Measurements from ENCODE around the gene SLC6A6. TPM values are rescaled to one million over a fixed set of nuclear protein-coding genes. Genes with fewer than 3 reads are reported as not detected.

Gene SLC6A6
- total RNA-seq, 4 donors from 2014 or later: 34.4 to 166 (median 55.2) TPM

DNA sequence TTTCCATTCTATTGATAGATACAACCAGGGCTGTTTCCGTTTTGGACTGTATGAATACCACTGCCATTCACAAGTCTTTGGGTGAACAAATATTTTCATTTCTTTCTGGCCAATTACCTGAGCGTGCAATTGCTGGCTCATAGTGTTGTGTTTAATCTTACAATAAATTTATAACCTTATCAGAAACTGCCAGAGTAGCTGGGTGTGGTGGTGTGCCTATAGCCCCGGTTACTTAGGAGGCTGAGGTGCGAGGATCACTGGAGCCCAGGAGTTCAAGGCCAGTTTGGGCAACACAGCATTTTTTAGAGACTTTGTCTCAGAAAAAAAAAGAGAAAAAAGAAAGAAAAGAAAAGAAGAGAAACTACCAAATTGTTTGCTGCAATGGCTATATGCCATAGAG is 5.4 kb upstream of the SLC6A6 start:
- no peak overlapping the region for H3K4me3 ChIP-seq (ENCODE audit: low read depth, poor library complexity, severe bottlenecking)
- WGBS, 2 donors: 76 to 82% methylated on average over 4 of the region's 4 CpGs
- no peak for DNase-seq (ENCODE audit: low spot score in 2 of 2)
- intact Hi-C loops (cut with DNase I; ENCODE audit: low total_unique reads): no loop called here
- TF ChIP-seq, protein P1, sequence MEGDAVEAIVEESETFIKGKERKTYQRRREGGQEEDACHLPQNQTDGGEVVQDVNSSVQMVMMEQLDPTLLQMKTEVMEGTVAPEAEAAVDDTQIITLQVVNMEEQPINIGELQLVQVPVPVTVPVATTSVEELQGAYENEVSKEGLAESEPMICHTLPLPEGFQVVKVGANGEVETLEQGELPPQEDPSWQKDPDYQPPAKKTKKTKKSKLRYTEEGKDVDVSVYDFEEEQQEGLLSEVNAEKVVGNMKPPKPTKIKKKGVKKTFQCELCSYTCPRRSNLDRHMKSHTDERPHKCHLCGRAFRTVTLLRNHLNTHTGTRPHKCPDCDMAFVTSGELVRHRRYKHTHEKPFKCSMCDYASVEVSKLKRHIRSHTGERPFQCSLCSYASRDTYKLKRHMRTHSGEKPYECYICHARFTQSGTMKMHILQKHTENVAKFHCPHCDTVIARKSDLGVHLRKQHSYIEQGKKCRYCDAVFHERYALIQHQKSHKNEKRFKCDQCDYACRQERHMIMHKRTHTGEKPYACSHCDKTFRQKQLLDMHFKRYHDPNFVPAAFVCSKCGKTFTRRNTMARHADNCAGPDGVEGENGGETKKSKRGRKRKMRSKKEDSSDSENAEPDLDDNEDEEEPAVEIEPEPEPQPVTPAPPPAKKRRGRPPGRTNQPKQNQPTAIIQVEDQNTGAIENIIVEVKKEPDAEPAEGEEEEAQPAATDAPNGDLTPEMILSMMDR (IDR thresholded peaks at IDR 0.05): no peak
- TF ChIP-seq POLR2A (IDR thresholded peaks at IDR 0.05): no peak

DNA sequence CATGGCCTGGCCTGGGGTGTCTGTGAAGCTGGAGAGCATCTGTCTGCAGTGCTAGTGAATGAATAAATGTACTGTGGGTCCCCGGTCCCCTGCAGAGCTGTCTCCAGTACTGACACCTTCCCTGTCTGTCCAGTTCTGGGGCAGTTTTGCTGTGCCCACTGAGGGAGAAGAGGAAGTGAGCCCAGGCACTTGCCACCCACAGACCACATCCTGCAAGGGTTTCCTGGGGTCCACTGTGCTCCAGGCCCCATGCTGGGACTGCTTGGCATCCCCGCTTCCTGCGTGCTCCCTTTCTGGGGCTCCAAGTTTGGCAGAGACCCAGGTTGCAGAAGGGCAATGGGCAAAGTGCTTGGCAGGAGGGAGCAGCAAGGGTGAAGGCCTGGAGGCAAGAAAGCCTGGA is 4.9 kb upstream of the SLC6A6 start:
- no peak for DNase-seq (ENCODE audit: low spot score in 2 of 2)
- TF ChIP-seq POLR2A (IDR thresholded peaks at IDR 0.05): no peak
- TF ChIP-seq, protein P1 (IDR thresholded peaks at IDR 0.05): no peak
- intact Hi-C loops (cut with DNase I; ENCODE audit: low total_unique reads): no loop called here
- 86 to 100% methylated on average over 2 to 3 of the region's 3 CpGs for WGBS, 2 donors
- no peak overlapping the region for H3K4me3 ChIP-seq (ENCODE audit: low read depth, poor library complexity, severe bottlenecking)

DNA sequence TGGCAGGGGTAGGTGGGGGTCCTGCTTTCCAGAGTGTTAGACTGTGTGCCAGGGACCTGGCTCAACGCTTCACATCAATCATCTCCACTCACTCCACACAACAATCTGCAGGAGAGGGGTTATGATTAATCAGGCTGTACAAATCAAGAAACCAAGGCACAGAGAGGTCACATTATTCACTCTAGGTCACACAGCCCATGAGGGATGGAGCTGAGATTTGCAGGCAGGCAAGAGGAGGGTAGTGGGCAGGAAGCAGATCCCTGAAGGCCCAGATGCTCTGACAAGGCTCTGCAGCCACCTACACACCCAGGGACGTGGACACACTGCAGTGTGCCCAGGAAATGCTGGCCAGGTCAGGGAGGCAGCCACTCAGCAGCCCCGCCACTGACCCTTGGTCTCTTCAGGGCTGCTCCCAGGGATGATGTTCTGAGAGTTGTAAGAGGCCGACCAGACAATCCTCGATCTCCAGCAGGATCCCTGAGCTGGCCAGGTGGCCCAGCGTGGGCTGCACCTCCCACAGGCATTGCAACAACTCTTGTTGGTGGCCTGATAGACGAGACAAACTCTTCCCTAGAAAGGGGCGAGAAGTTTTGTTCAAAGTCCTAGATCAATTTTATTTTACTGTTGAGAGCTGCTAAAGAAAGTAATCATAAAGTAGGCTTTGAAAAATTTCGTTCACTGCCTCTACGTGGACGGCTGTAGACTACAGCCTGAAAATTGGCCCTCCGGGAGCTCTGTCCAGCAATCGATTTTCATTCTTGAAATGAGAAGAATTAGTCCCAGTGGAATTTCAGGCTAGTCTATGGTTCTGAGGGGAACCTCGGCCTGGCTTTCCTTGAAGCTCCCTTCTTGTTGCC is 4.2 kb upstream of the SLC6A6 start:
- intact Hi-C loops (cut with DNase I; ENCODE audit: low total_unique reads): no loop called here
- WGBS, 2 donors: 80 to 84% methylated on average over 14 of the region's 14 CpGs

DNA sequence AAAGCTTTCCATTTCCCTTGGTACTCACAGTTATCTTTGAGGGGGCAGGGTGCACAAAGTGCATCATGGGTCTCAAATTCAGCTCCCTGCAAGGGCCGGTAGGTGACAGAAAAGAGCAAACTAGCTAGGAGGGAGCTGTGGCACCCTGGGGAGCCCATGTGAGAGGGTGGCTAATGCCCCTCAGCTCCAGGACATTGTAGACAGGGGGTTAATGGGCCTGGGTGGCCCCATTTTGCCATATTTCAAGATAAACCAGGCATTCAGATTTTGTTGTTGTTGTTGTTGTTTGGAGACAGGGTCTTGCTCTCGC is 3.7 kb upstream of the SLC6A6 start:
- WGBS, 2 donors: 83 to 84% methylated on average over 2 of the region's 2 CpGs
- DNase-seq (ENCODE audit: low spot score in 2 of 2): no peak
- no peak overlapping the region for H3K4me3 ChIP-seq (ENCODE audit: low read depth, poor library complexity, severe bottlenecking)
- intact Hi-C loops (cut with DNase I; ENCODE audit: low total_unique reads): no loop called here
- no peak for TF ChIP-seq POLR2A (IDR thresholded peaks at IDR 0.05)

More for the DNA sequence above, 4.2 kb upstream of the SLC6A6 start:
- TF ChIP-seq POLR2A (IDR thresholded peaks at IDR 0.05): no peak
- TF ChIP-seq, protein P1 (IDR thresholded peaks at IDR 0.05): no peak
- no peak for DNase-seq (ENCODE audit: low spot score in 2 of 2)
- H3K4me3 ChIP-seq (ENCODE audit: low read depth, poor library complexity, severe bottlenecking): no peak overlapping the region

DNA sequence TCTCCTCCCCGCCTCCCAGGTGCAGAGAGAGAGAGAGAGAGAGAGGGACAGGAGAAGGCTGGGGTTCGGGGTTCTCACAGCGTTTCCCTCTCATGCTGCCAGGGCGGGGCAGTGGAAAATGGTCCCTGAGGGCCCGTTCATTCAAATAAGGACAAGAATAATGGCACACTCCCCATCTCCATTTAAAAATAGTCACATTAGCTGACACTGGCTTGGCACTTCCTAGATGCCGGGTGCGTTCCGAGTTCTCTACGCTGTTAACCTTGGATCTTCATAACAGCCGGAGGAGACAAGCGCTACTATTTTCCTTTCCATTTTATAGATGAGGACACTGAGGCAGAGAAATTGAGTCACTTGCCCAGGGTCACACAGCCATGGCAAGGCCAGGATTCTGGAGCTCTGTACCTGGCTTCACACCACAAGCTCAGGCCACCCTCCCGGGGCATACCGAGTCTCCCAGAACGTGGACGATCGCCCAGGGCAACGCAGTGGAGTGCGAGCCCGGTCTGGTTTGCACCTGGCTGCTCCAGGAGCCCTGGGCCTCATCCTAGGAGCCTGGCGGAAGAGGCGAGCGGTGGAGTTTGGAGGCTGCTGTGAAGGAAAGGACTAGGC is 608 bp upstream of the SLC6A6 start:
- intact Hi-C loops (cut with DNase I; ENCODE audit: low total_unique reads): no loop called here
- no peak for DNase-seq (ENCODE audit: low spot score in 2 of 2)
- TF ChIP-seq, protein P1 (IDR thresholded peaks at IDR 0.05): no peak
- no peak for TF ChIP-seq POLR2A (IDR thresholded peaks at IDR 0.05)
- no peak overlapping the region for H3K4me3 ChIP-seq (ENCODE audit: low read depth, poor library complexity, severe bottlenecking)
- 18 to 35% methylated on average over 20 to 22 of the region's 22 CpGs for whole genome bisulfite sequencing, 2 donors

DNA sequence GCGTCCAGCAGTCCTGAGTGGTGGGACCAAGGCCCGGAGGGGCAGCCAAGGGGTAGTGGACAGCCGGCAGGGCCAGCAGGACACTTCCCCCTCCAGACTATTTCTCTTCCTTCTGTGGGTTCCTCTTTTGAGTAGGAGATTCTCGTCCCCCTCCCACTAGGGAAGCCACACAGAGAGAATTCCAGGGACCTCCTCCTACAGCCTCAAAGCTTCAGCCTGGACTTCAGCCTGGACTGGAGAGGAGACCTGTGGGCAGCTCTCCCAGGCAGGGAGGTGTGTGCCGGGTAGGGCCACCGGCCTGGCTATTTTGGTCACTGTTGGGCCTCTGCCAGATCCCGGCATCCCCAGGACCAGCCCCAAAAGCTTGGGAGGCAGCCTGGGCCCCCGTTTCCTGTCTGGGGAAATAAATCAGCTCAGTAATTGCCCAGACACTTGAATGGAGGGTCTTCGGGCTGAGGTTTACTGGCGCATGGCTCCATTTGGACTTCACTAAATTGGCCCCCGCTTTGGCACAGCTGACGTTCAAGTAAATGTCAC is 1.3 kb downstream of the SLC6A6 start:
- TF ChIP-seq POLR2A (IDR thresholded peaks at IDR 0.05): no peak
- TF ChIP-seq, protein P1 (IDR thresholded peaks at IDR 0.05): no peak
- DNase-seq (ENCODE audit: low spot score in 2 of 2): peak in 1 of 2 donors; percentile 33

More for the DNA sequence above, 1.3 kb downstream of the SLC6A6 start:
- intact Hi-C loops (cut with DNase I; ENCODE audit: low total_unique reads): no loop called here
- WGBS, 2 donors: 4% methylated on average over 10 to 12 of the region's 12 CpGs
- peak overlapping the region; percentile 57 for H3K4me3 ChIP-seq (ENCODE audit: low read depth, poor library complexity, severe bottlenecking)

Data from lower leg skin (tissue), 4 donors.